OCI-LY1 (cell line): ENCODE results near the gene EEF1G.

Experiments
- CTCF ChIP-seq: fragments of 200-600 bp; sonication (generic), shearing (Covaris generic); IDR thresholded peaks from 2 replicates; pipeline ENCODE4 v1.5.1; 2017; ENCODE audit warnings: mild to moderate bottlenecking, antibody characterized with exemption, low read length, moderate library complexity, mixed read lengths
- EZH2 ChIP-seq: fragments of 200-600 bp; sonication (generic), shearing (Covaris generic); IDR thresholded peaks from 2 replicates; pipeline ENCODE4 v1.8.0; 2017; ENCODE audit warnings: borderline replicate concordance, mixed run types, mild to moderate bottlenecking, antibody characterized with exemption, low read length, moderate library complexity, mixed read lengths

GRCh38 chr11:62513626-62514025, 60.1 kb downstream of the EEF1G start:
- TF ChIP-seq CTCF = no peak
- TF ChIP-seq EZH2 = no peak
